Activated CD4-positive, alpha-beta T cell treated with anti-CD3 and anti-CD28 coated beads, Interleukin-2, amount 50 U/mL, for 4 hours (primary cell): ENCODE measurements around the gene HES6.
"Not testable (repeated sequence)": the region's sequence is repeated elsewhere in the genome, so short reads cannot be mapped to it uniquely, and the experiment has no call there.

Experiments used
- DNase-seq, 2 experiments: peaks; one replicate each; pipeline ENCODE4 v3.0.0-alpha.2; 2020

Gene HES6

GRCh38 chr2:238272156-238272555, 32.3 kb upstream of the HES6 start:
- no peak for DNase-seq

- DNase-seq = not testable (repeated sequence)
Measured at GRCh38 chr2:238271686-238272085, 31.8 kb upstream of the HES6 start.

- DNase-seq = no peak
Measured at GRCh38 chr2:238271061-238271554, 31.3 kb upstream of the HES6 start.

GRCh38 chr2:238270606-238271005, 30.8 kb upstream of the HES6 start:
- no peak for DNase-seq

GRCh38 chr2:238269741-238270140, 29.9 kb upstream of the HES6 start:
- DNase-seq = no peak

GRCh38 chr2:238267884-238268680, 28.2 kb upstream of the HES6 start:
- no peak for DNase-seq

GRCh38 chr2:238267341-238267710, 27.5 kb upstream of the HES6 start:
- DNase-seq = no peak

- DNase-seq = no peak
Measured at GRCh38 chr2:238265605-238266004, 25.8 kb upstream of the HES6 start.

GRCh38 chr2:238264072-238264460, 24.2 kb upstream of the HES6 start:
- no peak for DNase-seq

- peak; percentile 70 to 72 for DNase-seq
Measured at GRCh38 chr2:238263204-238264071, 23.6 kb upstream of the HES6 start.

- no peak for DNase-seq
Measured at GRCh38 chr2:238262496-238263122, 22.8 kb upstream of the HES6 start.

GRCh38 chr2:238261718-238262375, 22.0 kb upstream of the HES6 start:
- no peak for DNase-seq

- no peak for DNase-seq
Measured at GRCh38 chr2:238260883-238261282, 21.0 kb upstream of the HES6 start.

- no peak for DNase-seq
Measured at GRCh38 chr2:238259061-238260020, 19.5 kb upstream of the HES6 start.

- DNase-seq = no peak
Measured at GRCh38 chr2:238257786-238258700, 18.2 kb upstream of the HES6 start.

GRCh38 chr2:238256594-238257104, 16.8 kb upstream of the HES6 start:
- peak; percentile 64 to 69 for DNase-seq

GRCh38 chr2:238256111-238256510, 16.3 kb upstream of the HES6 start:
- DNase-seq = no peak

GRCh38 chr2:238255636-238256035, 15.8 kb upstream of the HES6 start:
- DNase-seq = no peak

- no peak for DNase-seq
Measured at GRCh38 chr2:238255151-238255551, 15.3 kb upstream of the HES6 start.

GRCh38 chr2:238254095-238254723, 14.4 kb upstream of the HES6 start:
- DNase-seq = no peak
